Trophoblast cell (in vitro differentiated cells and primary cell): ENCODE results near the gene OR56A4.

Experiments used
- DNase-seq, 2 donors: peaks; one replicate each; pipeline ENCODE4 v3.0.0-alpha.2; 2016
- H2AFZ ChIP-seq: 2 replicates; pipeline ENCODE4 v1.6.1; 2013; ENCODE audit warnings: low read length, moderate library complexity, mild to moderate bottlenecking; ENCODE audit not compliant: insufficient read depth, poor library complexity
- H2AK5ac ChIP-seq: 2 replicates; pipeline ENCODE4 v1.6.1; 2013; ENCODE audit warnings: mild to moderate bottlenecking, low read length
- H2BK120ac ChIP-seq: 2 replicates; pipeline ENCODE4 v1.6.1; 2013; ENCODE audit warnings: low read length, mild to moderate bottlenecking, moderate library complexity; ENCODE audit not compliant: insufficient read depth, poor library complexity
- H2BK12ac ChIP-seq: 2 replicates; pipeline ENCODE4 v1.6.1; 2013; ENCODE audit warnings: mild to moderate bottlenecking, low read length, moderate library complexity
- H2BK5ac ChIP-seq: 2 replicates; pipeline ENCODE4 v1.6.1; 2013; ENCODE audit warnings: low read length, low read depth, moderate library complexity, mild to moderate bottlenecking; ENCODE audit not compliant: poor library complexity
- H3K14ac ChIP-seq: 2 replicates; pipeline ENCODE4 v1.6.1; 2013; ENCODE audit warnings: mild to moderate bottlenecking, low read length
- H3K18ac ChIP-seq: 2 replicates; pipeline ENCODE4 v1.6.1; 2013; ENCODE audit warnings: mild to moderate bottlenecking, low read length
- H3K23ac ChIP-seq: 2 replicates; pipeline ENCODE4 v1.6.1; 2013; ENCODE audit warnings: low read length
- H3K27ac ChIP-seq: 2 replicates; pipeline ENCODE4 v1.5.1; 2013; ENCODE audit warnings: low read depth, mild to moderate bottlenecking, inconsistent platforms, low read length, moderate library complexity
- H3K27me3 ChIP-seq: 2 replicates; pipeline ENCODE4 v1.6.1; 2013; ENCODE audit warnings: inconsistent platforms, mild to moderate bottlenecking, low read length, moderate library complexity; ENCODE audit not compliant: insufficient read depth
- H3K36me3 ChIP-seq, 2 experiments: 1 replicate in 1 of 2; 2 replicates in 1 of 2; pipeline ENCODE4 v1.6.1; 2013; ENCODE audit warnings: low read length in 2 of 2, mild to moderate bottlenecking in 2 of 2, moderate library complexity in 1 of 2; ENCODE audit not compliant: insufficient read depth in 2 of 2, control insufficient read depth in 1 of 2
- H3K4ac ChIP-seq: 2 replicates; pipeline ENCODE4 v1.6.1; 2013; ENCODE audit warnings: low read depth, mild to moderate bottlenecking, low read length, moderate library complexity
- H3K4me1 ChIP-seq, 2 experiments: 1 replicate in 1 of 2; 2 replicates in 1 of 2; pipeline ENCODE4 v1.6.1; 2013; ENCODE audit warnings: low read length in 2 of 2, mild to moderate bottlenecking in 2 of 2, moderate library complexity in 1 of 2; ENCODE audit not compliant: insufficient read depth in 2 of 2, control insufficient read depth in 1 of 2
- H3K4me2 ChIP-seq: 2 replicates; pipeline ENCODE4 v1.6.1; 2013; ENCODE audit warnings: inconsistent platforms, mild to moderate bottlenecking, low read length, moderate library complexity
- H3K4me3 ChIP-seq: 2 replicates; pipeline ENCODE4 v1.5.1; 2013; ENCODE audit warnings: mild to moderate bottlenecking, low read depth, low read length, inconsistent platforms
- H3K79me1 ChIP-seq: one replicate; pipeline ENCODE4 v1.6.1; 2013; ENCODE audit warnings: low read length
- H3K79me2 ChIP-seq: 2 replicates; pipeline ENCODE4 v1.6.1; 2013; ENCODE audit warnings: low read length, mild to moderate bottlenecking; ENCODE audit not compliant: control insufficient read depth, insufficient read depth, poor library complexity
- H3K9ac ChIP-seq: 2 replicates; pipeline ENCODE4 v1.6.1; 2013; ENCODE audit warnings: mild to moderate bottlenecking, low read length
- H3K9me3 ChIP-seq: 2 replicates; pipeline ENCODE4 v1.6.1; 2013; ENCODE audit warnings: low read depth, mild to moderate bottlenecking, control low read depth, inconsistent platforms, low read length; ENCODE audit not compliant: insufficient read depth
- H4K12ac ChIP-seq: 2 replicates; pipeline ENCODE4 v1.6.1; 2013; ENCODE audit warnings: low read depth, mild to moderate bottlenecking, low read length, moderate library complexity
- H4K8ac ChIP-seq: 2 replicates; pipeline ENCODE4 v1.6.1; 2013; ENCODE audit warnings: low read depth, mild to moderate bottlenecking, low read length, moderate library complexity
- H4K91ac ChIP-seq: one replicate; pipeline ENCODE4 v1.6.1; 2013; ENCODE audit warnings: low read depth, mild to moderate bottlenecking, low read length, moderate library complexity
- WGBS: extraction: QIAGEN DNeasy Blood & Tissue Kit; methylation state at CpG from one replicate; pipeline ENCODE4 v1.1.7; 2013; ENCODE audit warnings: missing lambda C conversion rate; ENCODE audit not compliant: insufficient read length, insufficient coverage; ENCODE audit errors: extremely low coverage; 5-methylcytosine and 5-hydroxymethylcytosine counted together

OR56A4 gene

DNA sequence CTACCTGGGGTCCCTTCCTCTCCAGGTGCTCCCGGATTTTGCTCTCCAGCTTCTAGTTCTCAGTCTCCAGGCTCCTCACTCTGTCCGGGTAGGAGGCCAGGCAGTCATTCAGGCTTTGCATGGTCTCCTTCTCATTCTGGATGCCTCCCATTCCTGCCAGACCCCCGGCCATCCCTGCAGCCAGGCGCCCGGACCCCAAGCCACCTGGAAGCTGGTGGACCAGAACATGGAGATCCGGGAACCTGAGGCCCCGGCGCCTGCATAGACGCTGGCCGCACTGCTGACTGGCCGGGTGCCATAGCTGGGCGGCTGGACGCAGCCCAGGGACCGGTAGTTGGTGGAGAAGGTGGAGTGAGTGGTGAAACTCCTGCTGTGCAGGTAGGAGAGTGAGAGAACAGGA, 12.0 kb downstream of the OR56A4 start:
- no peak for DNase-seq
- no CpG with 5 or more reads among the region's 14 CpGs for WGBS

DNA sequence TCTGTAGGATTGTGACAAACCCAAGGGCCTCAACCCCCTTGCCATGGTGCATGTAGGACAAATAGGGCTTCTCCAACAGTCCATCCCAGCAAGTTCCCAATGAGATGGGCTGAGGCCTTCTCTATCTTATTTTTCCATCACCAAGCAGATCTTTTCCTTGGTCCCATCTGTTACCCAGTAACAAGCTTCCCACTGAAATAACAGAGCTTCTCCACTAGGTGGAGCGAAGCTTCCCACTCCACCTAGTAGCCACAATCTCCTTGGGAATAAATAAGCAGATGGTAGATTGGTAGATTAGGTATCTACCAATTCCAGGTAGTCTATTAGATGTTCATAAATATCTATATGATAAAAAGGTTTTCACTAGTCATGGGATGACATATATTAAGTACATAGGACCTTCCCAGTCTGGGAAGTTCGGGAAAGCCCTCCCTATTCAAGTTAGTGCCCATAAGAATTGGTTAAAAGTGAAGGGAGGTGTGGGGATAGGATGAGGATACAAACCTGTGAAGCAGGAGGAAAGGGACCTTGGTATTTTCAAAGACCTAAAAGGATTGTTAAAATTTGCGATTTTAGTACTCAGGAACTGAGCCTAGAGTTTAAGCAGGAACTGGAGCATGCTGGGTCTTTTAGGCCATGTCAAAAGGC, 14.0 kb downstream of the OR56A4 start:
- Histone ChIP-seq H3K4ac (no peak overlapping the region), H4K8ac (no peak overlapping the region), H4K91ac (no peak overlapping the region), H3K23ac (no peak overlapping the region), H3K79me2 (no peaks in the 10 kb centered on the region), H3K4me2 (no peak overlapping the region), H2AFZ (no peak overlapping the region), H2BK120ac (no peak overlapping the region), H3K79me1 (no peaks in the 10 kb centered on the region), H3K4me3 (no peak overlapping the region), H3K9ac (no peak overlapping the region), H3K27me3 (peaks cover 2% of the 10 kb centered on the region), H3K14ac (no peak overlapping the region), H3K27ac (no peak overlapping the region), H3K9me3 (no peaks in the 10 kb centered on the region), H3K4me1 (no peaks in the 10 kb centered on the region), H2BK12ac (no peak overlapping the region), H3K18ac (no peak overlapping the region), H3K36me3 (no peaks in the 10 kb centered on the region), H2BK5ac (no peak overlapping the region), H2AK5ac (no peak overlapping the region), H4K12ac (no peak overlapping the region)
- no CpG with 5 or more reads among the region's 3 CpGs for WGBS
- peak in 1 of 2 donors; percentile 54 for DNase-seq

More for the DNA sequence above, 12.0 kb downstream of the OR56A4 start:
- Histone ChIP-seq H3K36me3 (no peaks in the 10 kb centered on the region), H3K4me1 (no peaks in the 10 kb centered on the region), H3K27ac (no peak overlapping the region), H3K4me3 (no peak overlapping the region), H2AFZ (no peak overlapping the region), H4K91ac (no peak overlapping the region), H3K14ac (no peak overlapping the region), H3K4me2 (no peak overlapping the region), H2BK120ac (no peak overlapping the region), H2AK5ac (no peak overlapping the region), H3K9ac (no peak overlapping the region), H3K79me2 (no peaks in the 10 kb centered on the region), H3K9me3 (no peaks in the 10 kb centered on the region), H3K79me1 (no peaks in the 10 kb centered on the region), H3K23ac (no peak overlapping the region), H4K8ac (no peak overlapping the region), H3K18ac (no peak overlapping the region), H2BK5ac (no peak overlapping the region), H3K4ac (no peak overlapping the region), H3K27me3 (peaks cover 2% of the 10 kb centered on the region), H2BK12ac (no peak overlapping the region), H4K12ac (no peak overlapping the region)

DNA sequence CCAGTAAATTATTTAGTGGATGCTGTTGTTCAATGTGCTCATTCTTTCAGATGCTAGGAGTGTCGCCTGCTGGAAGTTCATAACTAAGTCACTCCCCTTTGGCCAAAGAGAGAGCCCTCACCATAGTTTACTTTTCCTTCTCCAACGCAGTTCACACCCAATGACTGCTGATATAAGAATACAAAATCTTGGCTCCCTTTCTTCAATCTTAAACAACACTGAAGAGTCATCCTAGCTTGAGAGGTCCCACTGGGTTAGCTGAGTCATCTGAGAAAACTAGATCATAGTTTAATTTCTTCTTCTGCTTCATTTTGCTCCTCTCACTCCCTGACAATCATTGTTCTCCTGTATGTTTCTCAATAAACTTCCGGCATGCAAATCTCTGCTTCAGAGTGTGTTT, 14.6 kb downstream of the OR56A4 start:
- no peak overlapping the region for H2BK5ac ChIP-seq
- no peak overlapping the region for H3K4ac ChIP-seq

DNA sequence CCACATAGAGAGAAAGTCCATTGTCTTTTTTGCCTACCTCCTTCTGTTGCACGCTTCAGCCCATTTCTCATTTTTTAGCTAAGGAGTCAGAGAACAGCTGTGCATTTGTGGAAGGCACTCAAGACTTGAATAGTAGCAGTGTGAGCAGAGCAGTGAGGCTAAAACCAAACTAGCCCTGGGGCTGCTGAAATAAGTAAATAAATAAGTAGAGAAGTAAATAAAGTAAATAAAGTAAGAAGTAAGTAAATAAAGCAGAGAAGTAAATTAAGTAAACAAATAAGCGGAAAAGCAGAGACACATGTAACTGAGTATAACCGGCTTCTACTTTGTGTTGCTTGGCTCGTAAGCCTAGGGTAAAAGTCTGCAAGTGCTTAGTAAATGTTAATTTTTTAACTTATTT, 17.5 kb downstream of the OR56A4 start:
- no peak overlapping the region for H2AK5ac ChIP-seq
- no peak overlapping the region for H3K9ac ChIP-seq
- WGBS = no CpG with 5 or more reads among the region's 4 CpGs

More for the DNA sequence above, 14.6 kb downstream of the OR56A4 start:
- H3K79me1 ChIP-seq = no peaks in the 10 kb centered on the region
- no peak overlapping the region for H3K9ac ChIP-seq
- H3K9me3 ChIP-seq = no peaks in the 10 kb centered on the region
- H3K27me3 ChIP-seq = peaks cover under 1% of the 10 kb centered on the region
- H3K18ac ChIP-seq = no peak overlapping the region
- DNase-seq = no peak
- no CpG with 5 or more reads among the region's 3 CpGs for WGBS
- no peak overlapping the region for H2BK12ac ChIP-seq
- H4K91ac ChIP-seq = no peak overlapping the region
- H4K12ac ChIP-seq = no peak overlapping the region
- no peak overlapping the region for H3K4me3 ChIP-seq
- no peak overlapping the region for H4K8ac ChIP-seq
- H3K79me2 ChIP-seq = no peaks in the 10 kb centered on the region
- no peak overlapping the region for H3K14ac ChIP-seq
- H2BK120ac ChIP-seq = no peak overlapping the region
- H3K36me3 ChIP-seq = no peaks in the 10 kb centered on the region
- H3K4me1 ChIP-seq = no peaks in the 10 kb centered on the region
- no peak overlapping the region for H2AFZ ChIP-seq
- no peak overlapping the region for H3K23ac ChIP-seq
- no peak overlapping the region for H3K27ac ChIP-seq
- H2AK5ac ChIP-seq = no peak overlapping the region
- no peak overlapping the region for H3K4me2 ChIP-seq

More for the DNA sequence above, 17.5 kb downstream of the OR56A4 start:
- Histone ChIP-seq H3K9me3 (no peaks in the 10 kb centered on the region), H3K23ac (no peak overlapping the region), H3K79me1 (no peaks in the 10 kb centered on the region), H2BK12ac (no peak overlapping the region), H3K18ac (no peak overlapping the region), H3K27ac (no peak overlapping the region), H4K12ac (no peak overlapping the region), H3K4me3 (no peak overlapping the region), H4K8ac (no peak overlapping the region), H4K91ac (no peak overlapping the region), H3K79me2 (no peaks in the 10 kb centered on the region), H2AFZ (no peak overlapping the region), H3K14ac (no peak overlapping the region), H3K27me3 (no peaks in the 10 kb centered on the region), H3K4me1 (no peaks in the 10 kb centered on the region), H2BK5ac (no peak overlapping the region), H3K36me3 (no peaks in the 10 kb centered on the region), H3K4ac (no peak overlapping the region), H3K4me2 (no peak overlapping the region), H2BK120ac (no peak overlapping the region)
- no peak for DNase-seq
